Measurements from ENCODE around the gene BOD1L1. TPM values are rescaled to one million over a fixed set of nuclear protein-coding genes. Genes with fewer than 3 reads are reported as not detected.
A peak's percentile ranks its signal among the peaks of the same experiment; 100 is the strongest.

BOD1L1 gene
- total RNA-seq, 1 donor from 2014 or later: 37.8 TPM

- peak in 1 of 2 donors; percentile 82 for DNase-seq (ENCODE audit: extremely low spot score in 2 of 2)
- H3K27me3 ChIP-seq: peaks cover 43% of the 10 kb centered on the region
- TF ChIP-seq CTCF (IDR thresholded peaks at IDR 0.05): no peak
- no peak for TF ChIP-seq POLR2A (IDR thresholded peaks at IDR 0.05)
- no peak for TF ChIP-seq POLR2AphosphoS5 (IDR thresholded peaks at IDR 0.05; ENCODE audit: insufficient read depth in 1 of 2, low read depth in 1 of 2)
- H3K36me3 ChIP-seq: no peaks in the 10 kb centered on the region
- H3K27ac ChIP-seq: no peak overlapping the region
- peak overlapping the region; percentile 14 to 63 for H3K4me3 ChIP-seq
- H3K4me1 ChIP-seq: peaks cover 58% of the 10 kb centered on the region
- intact Hi-C loops (cut with DNase I): no loop called here
- no peaks in the 10 kb centered on the region for H3K9me3 ChIP-seq
Observed at GRCh38 chr4:13542577-13543031, 84.9 kb downstream of the BOD1L1 start.

- Histone ChIP-seq H3K27me3 (peaks cover 39% of the 10 kb centered on the region), H3K36me3 (no peaks in the 10 kb centered on the region), H3K4me1 (peaks cover 51% of the 10 kb centered on the region), H3K4me3 (peak overlapping the region; percentile 14 to 16), H3K9me3 (no peaks in the 10 kb centered on the region), H3K27ac (no peak overlapping the region)
- TF ChIP-seq CTCF (IDR thresholded peaks at IDR 0.05) (no peak), POLR2A (IDR thresholded peaks at IDR 0.05) (no peak), POLR2AphosphoS5 (IDR thresholded peaks at IDR 0.05; ENCODE audit: insufficient read depth in 1 of 2, low read depth in 1 of 2) (no peak)
- intact Hi-C loops (cut with DNase I): no loop called here
- peak in 1 of 2 donors; percentile 83 for DNase-seq (ENCODE audit: extremely low spot score in 2 of 2)
Observed at GRCh38 chr4:13541720-13542576, 85.6 kb downstream of the BOD1L1 start.

DNA sequence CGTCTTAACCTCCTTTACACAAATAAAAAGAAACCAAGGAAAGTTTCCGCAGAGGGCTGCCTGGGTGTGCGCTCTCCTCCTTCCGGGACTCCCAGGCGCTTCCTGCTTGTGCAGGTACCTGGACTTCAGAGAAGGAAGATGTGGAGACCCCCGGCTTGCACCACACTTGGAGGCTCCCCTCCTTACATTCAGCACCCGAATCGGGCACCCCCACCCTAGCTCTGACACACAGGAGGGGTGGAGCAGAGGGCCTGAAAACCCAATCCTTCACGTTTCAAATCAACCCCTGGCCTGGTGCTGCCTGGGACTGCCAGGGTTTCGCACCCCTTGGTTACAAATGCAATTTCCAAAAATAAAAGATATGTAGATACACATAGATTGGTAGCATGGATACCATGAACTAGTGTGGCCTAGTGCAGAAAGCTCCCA, 86.3 kb downstream of the BOD1L1 start:
- Histone ChIP-seq H3K9me3 (no peaks in the 10 kb centered on the region), H3K4me1 (peaks cover 48% of the 10 kb centered on the region), H3K27me3 (peaks cover 36% of the 10 kb centered on the region), H3K36me3 (no peaks in the 10 kb centered on the region), H3K27ac (no peak overlapping the region), H3K4me3 (no peak overlapping the region)
- intact Hi-C loops (cut with DNase I): no loop called here
- TF ChIP-seq POLR2A (IDR thresholded peaks at IDR 0.05) (no peak), POLR2AphosphoS5 (IDR thresholded peaks at IDR 0.05; ENCODE audit: insufficient read depth in 1 of 2, low read depth in 1 of 2) (no peak), CTCF (IDR thresholded peaks at IDR 0.05) (no peak)
- DNase-seq (ENCODE audit: extremely low spot score in 2 of 2): peak in 1 of 2 donors; percentile 82

GRCh38 chr4:13540446-13541175, 86.9 kb downstream of the BOD1L1 start:
- Histone ChIP-seq H3K27me3 (peaks cover 36% of the 10 kb centered on the region), H3K27ac (no peak overlapping the region), H3K36me3 (no peaks in the 10 kb centered on the region), H3K4me1 (peaks cover 48% of the 10 kb centered on the region), H3K9me3 (no peaks in the 10 kb centered on the region), H3K4me3 (no peak overlapping the region)
- intact Hi-C loops (cut with DNase I): no loop called here
- no peak for DNase-seq (ENCODE audit: extremely low spot score in 2 of 2)
- no peak for TF ChIP-seq POLR2AphosphoS5 (IDR thresholded peaks at IDR 0.05; ENCODE audit: insufficient read depth in 1 of 2, low read depth in 1 of 2)

GRCh38 chr4:13539619-13540445, 87.7 kb downstream of the BOD1L1 start:
- no peak overlapping the region for H3K27ac ChIP-seq
- H3K36me3 ChIP-seq: no peaks in the 10 kb centered on the region
- intact Hi-C loops (cut with DNase I): loop anchor here (5.0 kb wide), 1 partner anchor 1342 kb away; no protein-coding TSS in a partner anchor
- H3K4me1 ChIP-seq: peaks cover 41% of the 10 kb centered on the region
- H3K27me3 ChIP-seq: peaks cover 36% of the 10 kb centered on the region
- no peaks in the 10 kb centered on the region for H3K9me3 ChIP-seq
- H3K4me3 ChIP-seq: no peak overlapping the region
- no peak for DNase-seq (ENCODE audit: extremely low spot score in 2 of 2)
- TF ChIP-seq CTCF (IDR thresholded peaks at IDR 0.05) (no peak), POLR2AphosphoS5 (IDR thresholded peaks at IDR 0.05; ENCODE audit: insufficient read depth in 1 of 2, low read depth in 1 of 2) (no peak), POLR2A (IDR thresholded peaks at IDR 0.05) (no peak)
